GM12891 (cell line): ENCODE results near the gene FOXF1.

Experiments
- PAX5 ChIP-seq: IDR thresholded peaks from 2 replicates; pipeline ENCODE4 v1.6.1; 2011; ENCODE audit warnings: low read length, moderate library complexity, mild to moderate bottlenecking; ENCODE audit not compliant: insufficient read depth, severe bottlenecking
- POLR2AphosphoS5 ChIP-seq: IDR thresholded peaks from 2 replicates; pipeline ENCODE4 v1.6.1; 2011; ENCODE audit warnings: low read depth, low read length, control low read depth

DNA sequence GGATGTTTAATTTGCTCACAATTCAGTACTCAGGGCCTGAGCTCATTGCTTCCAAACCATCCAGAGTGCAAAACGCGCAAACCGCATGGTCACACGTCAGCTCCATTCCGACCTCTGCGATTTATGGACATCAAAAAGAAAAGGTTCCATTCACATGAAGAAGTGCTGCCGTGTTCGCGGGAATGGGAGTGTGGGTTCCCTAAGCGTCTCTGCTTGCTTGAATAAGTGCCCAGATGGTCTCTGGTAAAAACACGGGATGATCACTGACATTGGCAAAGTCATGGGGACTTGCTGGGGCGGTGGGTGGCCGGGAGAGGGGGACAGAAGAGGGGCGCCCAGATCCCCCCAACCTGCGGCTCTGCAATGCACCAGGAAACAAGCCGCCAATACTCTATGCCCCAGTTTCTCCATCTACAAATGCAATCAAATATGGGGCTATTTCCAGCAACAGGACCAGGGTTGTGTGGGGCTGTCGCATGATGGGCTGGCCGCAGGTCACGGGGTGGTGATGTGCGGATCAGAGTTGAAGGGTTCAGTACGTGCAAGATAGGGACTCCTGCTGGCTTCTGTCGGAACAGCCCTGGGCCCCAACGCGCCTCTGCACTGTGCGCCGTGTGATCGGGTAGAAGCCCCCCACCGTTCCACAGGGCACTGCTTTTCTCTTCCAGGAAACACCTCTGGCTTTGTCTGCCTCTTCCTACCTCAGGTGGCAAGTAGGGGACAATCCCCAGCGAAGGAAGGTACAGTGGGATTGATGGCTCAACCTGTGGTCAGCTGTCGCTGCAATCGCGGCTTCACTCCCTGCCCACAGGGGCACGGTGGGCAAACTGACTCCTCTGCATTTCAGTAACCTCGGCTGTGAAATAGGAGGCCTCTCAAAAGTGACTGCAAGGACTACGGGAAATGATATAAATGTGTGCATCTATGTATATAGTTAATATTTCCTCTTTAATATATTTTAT lies 11.2 kb downstream of the FOXF1 start:
- TF ChIP-seq POLR2AphosphoS5 (no peak), PAX5 (no peak)
